Progenitor cell of endocrine pancreas (in vitro differentiated cells): ENCODE measurements around the gene DLD. TPM values are rescaled to one million over a fixed set of nuclear protein-coding genes. Genes with fewer than 3 reads are reported as not detected.

Source experiments
- DNase-seq: peaks from one replicate; pipeline ENCODE4 v3.0.0; 2021; ENCODE audit warnings: low spot score; ENCODE audit not compliant: unreplicated experiment
- H3K27ac Mint-ChIP-seq: 2 replicates; pipeline ENCODE4 v1.8.0; 2021; ENCODE audit warnings: mild to moderate bottlenecking, moderate library complexity, mixed read lengths
- H3K27me3 Mint-ChIP-seq: 2 replicates; pipeline ENCODE4 v1.8.0; 2021; ENCODE audit warnings: mixed read lengths
- H3K36me3 Mint-ChIP-seq: 2 replicates; pipeline ENCODE4 v1.8.0; 2022; ENCODE audit warnings: mixed read lengths; ENCODE audit not compliant: insufficient read depth
- H3K4me1 Mint-ChIP-seq: 2 replicates; pipeline ENCODE4 v1.8.0; 2021; ENCODE audit warnings: low read depth, mixed read lengths
- H3K4me3 Mint-ChIP-seq: 2 replicates; pipeline ENCODE4 v1.8.0; 2021; ENCODE audit warnings: low read depth, mild to moderate bottlenecking, moderate library complexity, mixed read lengths
- H3K9me3 Mint-ChIP-seq: 2 replicates; pipeline ENCODE4 v1.8.0; 2021; ENCODE audit warnings: low read depth, mixed read lengths
- total RNA-seq: library from RNA; stranded (reverse); gene quantifications from 2 replicates; pipeline ENCODE4 v1.2.1, GENCODE V29; 2021
- TF ChIP-seq, protein P1 (sequence below): fragments of 200-600 bp; sonication (generic); IDR thresholded peaks from one replicate; pipeline ENCODE4 v1.5.0; 2021; ENCODE audit warnings: antibody characterized with exemption, mild to moderate bottlenecking; ENCODE audit not compliant: unreplicated experiment

DLD gene
- total RNA-seq, 1 donor from 2014 or later: 75.7 TPM

DNA sequence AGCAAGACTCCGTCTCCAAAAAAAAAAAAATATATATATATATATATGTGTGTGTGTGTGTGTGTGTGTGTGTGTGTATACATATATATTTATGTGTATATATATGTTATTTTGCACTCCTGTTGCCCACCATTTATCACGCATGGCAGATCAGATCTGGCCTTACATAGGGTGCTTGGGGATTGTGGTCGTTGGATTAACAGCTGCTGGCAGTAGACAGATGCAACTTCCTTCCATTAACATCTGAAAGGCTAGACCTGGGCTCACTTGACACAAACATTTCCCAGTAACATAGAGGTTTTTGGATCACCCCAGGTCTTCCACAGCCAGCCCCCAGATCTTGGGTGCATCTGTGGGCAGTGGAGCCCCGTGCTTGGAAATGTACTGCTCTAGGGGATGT is 40.8 kb upstream of the DLD start:
- TF ChIP-seq, protein P1, sequence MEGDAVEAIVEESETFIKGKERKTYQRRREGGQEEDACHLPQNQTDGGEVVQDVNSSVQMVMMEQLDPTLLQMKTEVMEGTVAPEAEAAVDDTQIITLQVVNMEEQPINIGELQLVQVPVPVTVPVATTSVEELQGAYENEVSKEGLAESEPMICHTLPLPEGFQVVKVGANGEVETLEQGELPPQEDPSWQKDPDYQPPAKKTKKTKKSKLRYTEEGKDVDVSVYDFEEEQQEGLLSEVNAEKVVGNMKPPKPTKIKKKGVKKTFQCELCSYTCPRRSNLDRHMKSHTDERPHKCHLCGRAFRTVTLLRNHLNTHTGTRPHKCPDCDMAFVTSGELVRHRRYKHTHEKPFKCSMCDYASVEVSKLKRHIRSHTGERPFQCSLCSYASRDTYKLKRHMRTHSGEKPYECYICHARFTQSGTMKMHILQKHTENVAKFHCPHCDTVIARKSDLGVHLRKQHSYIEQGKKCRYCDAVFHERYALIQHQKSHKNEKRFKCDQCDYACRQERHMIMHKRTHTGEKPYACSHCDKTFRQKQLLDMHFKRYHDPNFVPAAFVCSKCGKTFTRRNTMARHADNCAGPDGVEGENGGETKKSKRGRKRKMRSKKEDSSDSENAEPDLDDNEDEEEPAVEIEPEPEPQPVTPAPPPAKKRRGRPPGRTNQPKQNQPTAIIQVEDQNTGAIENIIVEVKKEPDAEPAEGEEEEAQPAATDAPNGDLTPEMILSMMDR: no peak

DNA sequence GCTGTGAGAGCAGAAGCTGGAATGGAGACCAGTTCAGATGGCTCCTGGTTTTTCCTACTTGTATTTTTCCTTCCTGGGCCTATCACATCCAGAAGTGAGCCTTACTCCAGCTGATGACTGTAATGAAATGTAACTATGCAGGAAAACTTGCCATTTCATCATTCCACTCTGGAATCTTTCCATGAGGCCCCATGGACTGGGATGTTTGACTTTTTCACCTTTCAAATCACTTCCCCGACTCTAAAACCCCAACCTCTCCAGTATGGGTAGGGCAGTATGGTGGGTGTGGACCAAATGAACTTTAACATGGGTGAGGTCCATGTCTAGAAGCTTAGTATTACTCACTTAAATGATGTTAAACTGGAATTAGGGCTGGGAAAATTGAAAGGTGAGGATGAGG is 40.3 kb upstream of the DLD start:
- H3K4me1 Mint-ChIP-seq: no peaks in the 10 kb centered on the region
- H3K27me3 Mint-ChIP-seq: peaks cover 11% of the 10 kb centered on the region
- no peak overlapping the region for H3K4me3 Mint-ChIP-seq
- H3K9me3 Mint-ChIP-seq: no peaks in the 10 kb centered on the region
- no peaks in the 10 kb centered on the region for H3K36me3 Mint-ChIP-seq
- no peak overlapping the region for H3K27ac Mint-ChIP-seq
- TF ChIP-seq, protein P1: no peak
- DNase-seq: no peak

More for the DNA sequence above, 40.8 kb upstream of the DLD start:
- peaks cover 11% of the 10 kb centered on the region for H3K27me3 Mint-ChIP-seq
- no peaks in the 10 kb centered on the region for H3K4me1 Mint-ChIP-seq
- no peak overlapping the region for H3K4me3 Mint-ChIP-seq
- H3K27ac Mint-ChIP-seq: no peak overlapping the region
- no peaks in the 10 kb centered on the region for H3K9me3 Mint-ChIP-seq
- H3K36me3 Mint-ChIP-seq: no peaks in the 10 kb centered on the region
- no peak for DNase-seq

DNA sequence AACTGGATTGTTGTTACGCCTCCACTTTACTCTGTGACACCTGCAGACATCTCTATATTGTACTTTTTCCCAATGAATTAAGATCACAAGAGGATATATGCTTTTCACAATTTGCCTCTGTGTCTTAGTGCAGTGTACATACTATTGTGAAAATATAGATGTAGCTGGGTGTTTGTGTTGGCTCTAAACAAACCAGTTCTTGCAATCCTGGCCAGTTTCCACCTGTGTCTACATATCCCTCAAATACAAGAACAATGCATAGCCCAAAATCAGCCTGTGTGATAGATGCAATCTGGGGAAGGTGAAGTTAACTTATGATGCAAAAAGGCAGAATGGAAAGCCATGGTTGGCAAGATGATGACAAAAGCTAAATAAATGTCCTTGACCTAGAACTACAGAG is 36.5 kb upstream of the DLD start:
- DNase-seq: no peak
- Mint-ChIP-seq H3K27ac (no peak overlapping the region), H3K9me3 (no peaks in the 10 kb centered on the region), H3K27me3 (peaks cover 11% of the 10 kb centered on the region), H3K4me3 (no peak overlapping the region), H3K4me1 (peaks cover 1% of the 10 kb centered on the region), H3K36me3 (no peaks in the 10 kb centered on the region)
- TF ChIP-seq, protein P1: no peak

DNA sequence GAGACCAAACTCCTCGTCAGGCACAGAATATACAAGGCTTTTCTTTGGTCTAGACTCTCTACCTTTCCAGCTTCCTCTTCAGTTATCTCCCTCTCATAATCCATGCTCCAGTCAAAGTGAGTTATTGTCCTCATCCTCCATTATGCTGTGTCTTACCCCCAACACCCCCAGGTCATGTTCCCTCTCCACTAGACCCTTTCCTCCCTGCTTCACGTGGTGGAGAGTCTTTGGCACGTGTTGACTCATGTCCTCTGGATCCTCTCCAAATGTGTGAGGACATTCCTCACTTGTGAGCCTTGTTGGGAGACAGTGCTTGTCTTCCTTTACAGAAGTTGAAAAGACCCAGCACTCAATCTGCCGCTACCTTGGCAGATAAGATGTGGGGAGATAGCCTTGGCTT is 36.0 kb upstream of the DLD start:
- Mint-ChIP-seq H3K9me3 (no peaks in the 10 kb centered on the region), H3K4me3 (no peak overlapping the region), H3K4me1 (peaks cover 1% of the 10 kb centered on the region), H3K27ac (no peak overlapping the region), H3K36me3 (no peaks in the 10 kb centered on the region), H3K27me3 (peaks cover 11% of the 10 kb centered on the region)
- TF ChIP-seq, protein P1: no peak
- no peak for DNase-seq

DNA sequence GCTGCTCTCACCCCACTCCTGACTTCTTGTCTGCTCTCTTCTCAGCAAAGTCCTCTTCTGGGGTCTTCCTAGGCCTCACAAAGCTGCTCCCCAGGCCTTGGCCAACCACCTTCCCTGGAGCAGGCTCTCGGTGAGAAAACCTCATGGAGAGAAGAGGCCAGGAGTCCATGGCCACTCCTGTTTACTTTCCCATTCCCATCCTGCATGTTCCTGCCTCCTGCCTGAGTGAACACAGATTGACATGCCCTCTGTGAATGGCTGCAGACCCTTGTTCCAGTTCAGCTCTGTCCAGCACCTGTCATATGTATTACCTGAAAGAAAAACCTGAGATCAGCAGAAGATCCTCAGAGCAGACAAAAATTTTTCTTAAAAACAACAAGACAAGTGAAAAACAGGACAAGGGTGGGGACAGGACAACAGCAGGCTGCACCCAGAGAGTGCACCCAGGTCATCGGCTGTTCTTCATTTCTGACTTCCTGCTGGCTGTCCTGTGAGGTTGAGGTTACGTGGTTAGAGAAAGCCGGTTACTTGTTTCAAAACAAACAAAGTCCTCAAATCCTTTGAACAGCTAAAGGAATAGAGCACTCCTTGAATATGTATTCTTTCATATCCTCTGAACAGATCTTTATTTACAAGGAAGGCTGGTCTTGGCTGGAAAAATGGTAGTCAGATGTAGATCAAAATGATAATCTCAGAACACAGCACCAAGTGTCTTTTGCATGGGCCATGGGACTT is 34.0 kb upstream of the DLD start:
- no peak overlapping the region for H3K4me3 Mint-ChIP-seq
- H3K4me1 Mint-ChIP-seq: peaks cover 11% of the 10 kb centered on the region
- no peaks in the 10 kb centered on the region for H3K9me3 Mint-ChIP-seq
- no peaks in the 10 kb centered on the region for H3K36me3 Mint-ChIP-seq
- TF ChIP-seq, protein P1: no peak
- DNase-seq: no peak
- no peak overlapping the region for H3K27ac Mint-ChIP-seq
- H3K27me3 Mint-ChIP-seq: peaks cover 11% of the 10 kb centered on the region
